Stimulated activated CD4-positive, alpha-beta T cell treated with anti-CD3 and anti-CD28 coated beads, Interleukin-2, amount 100 ng/mL, for 4 hours (primary cell): Measurements from ENCODE around the gene USP36.

Experiments
- DNase-seq: peaks from one replicate; pipeline ENCODE4 v3.0.0-alpha.2; 2020; ENCODE audit warnings: low read depth

USP36 gene

DNA sequence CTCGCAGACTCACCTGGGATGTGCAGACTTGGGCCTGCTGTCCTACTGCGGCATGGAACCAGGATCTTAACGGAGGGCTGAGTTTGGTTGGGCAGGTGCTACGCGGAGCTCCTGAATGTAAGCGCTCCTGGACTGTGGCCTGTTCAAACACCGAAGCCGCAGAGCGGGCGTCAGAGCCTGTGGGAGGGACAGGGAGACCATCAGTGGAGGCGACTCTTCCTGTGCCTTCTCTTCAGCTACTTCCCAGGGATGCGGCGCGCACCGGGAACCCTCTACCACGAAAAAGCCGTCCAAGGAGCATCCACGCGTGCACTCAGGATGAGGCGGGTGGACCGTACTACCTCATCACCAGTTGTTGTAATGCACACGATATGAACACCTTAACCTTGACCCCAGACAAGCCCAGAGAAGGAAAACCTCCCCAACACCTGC is 2.0 kb downstream of the USP36 start:
- DNase-seq = no peak

- no peak for DNase-seq
These were observed 4.1 kb downstream of the USP36 start for GRCh38 chr17:78836420-78837021.

DNA sequence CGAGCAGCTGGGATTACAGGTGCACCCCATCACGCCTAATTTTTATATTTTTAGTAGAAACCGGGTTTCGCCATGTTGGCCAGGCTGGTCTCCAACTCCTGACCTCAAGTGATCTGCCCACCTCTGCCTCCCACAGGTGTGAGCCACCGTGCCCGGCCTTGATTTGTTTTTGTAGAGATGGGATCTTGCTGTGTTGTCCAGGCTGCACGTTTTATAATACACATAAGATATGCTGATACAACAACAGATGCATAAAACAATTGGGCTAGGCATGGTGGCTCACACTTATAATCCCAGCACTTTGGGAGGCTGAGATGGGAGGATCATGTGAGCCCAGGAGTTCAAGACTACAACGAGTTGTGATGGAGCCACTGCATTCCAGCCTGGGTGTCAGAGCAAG is 6.0 kb downstream of the USP36 start:
- DNase-seq = no peak

- DNase-seq = no peak
These were observed 8.1 kb downstream of the USP36 start for GRCh38 chr17:78832541-78832810.

- DNase-seq = no peak
These were observed 8.7 kb downstream of the USP36 start for GRCh38 chr17:78831688-78832540.

GRCh38 chr17:78829477-78829876 is 11.1 kb downstream of the USP36 start:
- no peak for DNase-seq

DNA sequence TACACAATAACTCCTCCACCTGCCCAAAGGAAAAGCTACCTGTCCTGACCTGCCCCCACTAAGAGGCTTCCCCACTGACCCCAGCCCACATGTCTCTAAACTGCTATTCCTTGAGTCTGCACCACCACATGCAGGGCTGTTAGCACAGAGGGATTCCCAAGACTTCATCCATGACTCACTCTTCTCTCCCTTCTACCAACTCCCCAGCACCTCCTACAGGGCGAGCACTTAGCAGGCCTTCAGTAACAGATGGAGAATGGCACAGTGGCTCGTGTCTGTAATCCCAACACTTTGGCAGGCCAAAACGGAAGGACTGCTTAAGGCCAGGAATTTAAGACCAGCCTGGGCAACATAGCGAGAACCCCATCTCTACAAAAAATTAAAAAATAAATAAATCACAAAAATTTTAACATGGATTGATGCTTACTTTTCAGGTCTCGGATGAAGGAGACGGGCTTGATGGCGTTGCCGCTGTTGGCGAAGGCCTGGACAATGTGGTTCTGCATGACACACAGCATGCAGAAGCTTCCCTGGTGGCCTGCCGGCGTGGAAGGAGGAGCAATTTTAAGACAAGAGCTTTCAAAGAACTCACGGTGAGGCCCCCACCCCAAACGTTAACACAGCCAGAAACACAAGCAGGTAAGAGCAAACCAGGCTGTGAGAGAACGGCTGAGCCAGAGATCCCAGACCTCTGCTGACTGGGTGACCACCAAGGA is 12.0 kb downstream of the USP36 start:
- no peak for DNase-seq

DNA sequence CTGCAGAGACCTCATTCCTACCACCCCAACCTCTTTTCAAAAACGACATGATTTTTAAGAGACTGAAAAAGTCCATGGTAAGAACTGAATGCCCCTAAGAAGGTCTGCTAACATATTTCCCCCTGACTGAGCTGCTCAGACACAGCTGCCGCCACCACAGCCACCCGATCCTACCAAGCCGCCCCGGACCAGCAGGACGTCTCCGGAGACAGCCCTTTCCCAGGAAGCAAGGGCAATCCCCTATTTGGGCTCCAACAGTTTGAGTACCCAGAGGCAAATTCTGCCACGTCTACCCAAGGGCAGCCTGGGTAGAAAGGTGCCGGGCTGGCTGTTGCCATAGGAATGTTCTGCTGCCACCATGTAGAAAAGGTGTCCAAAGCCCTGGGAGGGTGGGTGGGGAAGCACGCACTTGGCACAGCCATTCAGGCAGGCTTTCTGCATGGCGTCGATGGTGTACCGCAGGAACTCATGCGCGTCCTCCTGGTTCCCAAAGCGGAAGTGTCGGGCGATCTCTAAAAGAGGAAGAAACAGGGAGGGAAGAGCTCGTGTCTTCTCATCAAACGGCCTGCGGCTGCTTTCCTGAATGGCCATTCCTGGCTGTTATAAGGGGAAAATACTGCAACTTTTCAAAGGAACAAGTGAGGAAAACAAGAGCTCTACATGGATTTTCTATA is 13.6 kb downstream of the USP36 start:
- no peak for DNase-seq

GRCh38 chr17:78826421-78826820 is 14.2 kb downstream of the USP36 start:
- DNase-seq = no peak

GRCh38 chr17:78825696-78826095 is 14.9 kb downstream of the USP36 start:
- no peak for DNase-seq

- no peak for DNase-seq
These were observed 16.4 kb downstream of the USP36 start for GRCh38 chr17:78824240-78824639.

DNA sequence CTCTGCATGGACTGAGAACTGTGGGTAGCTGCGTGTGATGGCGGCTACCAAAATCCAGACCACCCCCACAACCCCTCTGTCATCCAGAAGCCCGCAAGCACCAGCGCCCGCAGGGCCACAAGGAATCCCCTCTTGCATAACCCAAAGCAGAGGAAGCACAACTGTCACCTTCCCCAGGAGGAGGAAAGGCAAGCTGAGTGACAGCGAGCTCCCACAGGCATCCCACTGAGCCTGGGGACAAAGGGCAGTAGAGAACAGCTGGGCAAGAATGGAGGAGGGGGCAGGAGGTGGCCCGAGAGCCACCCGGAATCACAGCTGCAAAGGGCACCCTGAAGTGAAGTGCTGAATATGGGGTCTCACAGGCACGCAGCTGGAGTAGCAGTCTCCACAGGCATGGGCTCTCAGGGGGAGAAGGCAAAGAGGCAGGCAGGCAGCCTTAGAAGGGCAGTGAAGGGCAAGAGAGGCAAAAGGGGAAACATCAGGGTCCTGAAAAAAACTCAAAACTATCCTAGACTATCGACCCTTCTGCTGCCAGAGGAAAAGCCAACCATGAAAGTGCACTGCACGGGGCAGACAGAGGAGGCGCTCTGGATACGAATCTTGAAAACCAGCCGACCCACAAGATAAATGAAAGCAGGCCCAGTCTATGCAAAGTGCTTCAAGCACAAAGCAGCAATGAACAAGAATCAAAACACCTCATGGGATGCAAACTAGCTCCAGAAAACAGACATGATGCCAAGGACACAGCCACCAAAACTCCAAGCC is 17.1 kb downstream of the USP36 start:
- DNase-seq = no peak

- DNase-seq = no peak
These were observed 18.1 kb downstream of the USP36 start for GRCh38 chr17:78822552-78822951.

GRCh38 chr17:78821961-78822360 is 18.7 kb downstream of the USP36 start:
- no peak for DNase-seq

DNA sequence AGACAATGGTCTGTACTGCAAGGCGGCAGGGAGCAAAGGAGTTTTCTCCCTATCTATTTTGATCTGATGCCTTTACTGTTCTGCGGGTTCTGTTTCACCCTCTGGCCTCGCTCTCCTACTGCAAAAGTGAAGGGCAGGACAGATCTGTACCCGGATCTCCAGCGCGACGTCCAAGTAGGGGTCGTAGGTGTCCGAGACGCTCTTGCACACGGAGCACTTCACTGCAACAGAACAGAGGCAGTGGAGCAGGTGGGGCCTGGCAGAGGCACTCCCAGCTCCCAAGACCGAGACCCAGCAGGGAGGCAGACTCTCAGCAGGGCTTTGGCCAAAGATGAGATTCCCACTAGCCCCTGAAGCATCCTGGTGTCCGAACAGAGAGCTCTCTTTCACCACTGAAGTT is 19.8 kb downstream of the USP36 start:
- no peak for DNase-seq

GRCh38 chr17:78819806-78820792 is 20.5 kb downstream of the USP36 start:
- no peak for DNase-seq

- DNase-seq = no peak
These were observed 21.2 kb downstream of the USP36 start for GRCh38 chr17:78819402-78819801.

DNA sequence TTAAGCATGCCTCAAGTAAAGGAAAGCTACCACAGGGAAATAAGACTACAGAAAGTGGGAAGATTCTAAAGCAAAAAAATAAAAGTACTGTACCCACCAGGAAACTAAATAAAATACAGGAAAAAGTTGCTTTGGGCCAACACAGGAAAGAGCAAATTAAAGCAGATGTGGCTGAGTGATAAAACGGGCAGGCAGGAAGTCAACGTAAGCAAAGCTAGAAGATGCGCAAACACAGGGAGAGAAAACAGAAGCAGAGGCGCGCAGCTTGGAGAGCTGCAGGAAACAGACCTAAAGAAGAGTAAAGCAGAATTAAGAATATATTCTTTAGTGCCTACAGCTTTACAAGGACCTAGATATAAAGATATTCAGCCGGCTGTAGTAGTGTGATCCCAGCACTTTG is 21.7 kb downstream of the USP36 start:
- DNase-seq = no peak

- DNase-seq = no peak
These were observed 22.3 kb downstream of the USP36 start for GRCh38 chr17:78818152-78818846.

GRCh38 chr17:78817123-78817522 is 23.5 kb downstream of the USP36 start:
- DNase-seq = peak; percentile 30
